Smooth muscle cell (in vitro differentiated cells): Measurements from ENCODE around the gene JAG1. TPM values are rescaled to one million over a fixed set of nuclear protein-coding genes. Genes with fewer than 3 reads are reported as not detected.

Experiments used
- DNase-seq: peaks from one replicate; lab custom pipeline; 2025; ENCODE audit not compliant: unreplicated experiment; lab: John Stamatoyannopoulos, UW
- H2AFZ ChIP-seq: fragments of 200-600 bp; sonication (generic); 2 replicates; pipeline ENCODE4 v1.6.0; 2016; ENCODE audit warnings: antibody characterized with exemption, low read depth, mild to moderate bottlenecking
- H3F3A ChIP-seq: fragments of 200-600 bp; sonication (generic); 2 replicates; pipeline ENCODE4 v1.6.0; 2017; ENCODE audit warnings: antibody characterized with exemption, low read depth
- H3K27ac ChIP-seq: fragments of 200-600 bp; sonication (generic); 2 replicates; pipeline ENCODE4 v1.5.1; 2016; ENCODE audit warnings: low read depth, mild to moderate bottlenecking
- H3K27me3 ChIP-seq: fragments of 200-600 bp; sonication (generic); 2 replicates; pipeline ENCODE4 v1.6.1; 2016; ENCODE audit warnings: low read depth, mild to moderate bottlenecking
- H3K36me3 ChIP-seq: fragments of 200-600 bp; sonication (generic); 2 replicates; pipeline ENCODE4 v1.5.1; 2016; ENCODE audit warnings: low read depth
- H3K4me1 ChIP-seq: fragments of 200-600 bp; sonication (generic); 2 replicates; pipeline ENCODE4 v1.5.1; 2016; ENCODE audit warnings: low read depth
- H3K4me2 ChIP-seq: fragments of 200-600 bp; sonication (generic); 2 replicates; pipeline ENCODE4 v1.6.0; 2016; ENCODE audit warnings: mild to moderate bottlenecking
- H3K4me3 ChIP-seq: fragments of 200-600 bp; sonication (generic); 2 replicates; pipeline ENCODE4 v1.5.1; 2016; ENCODE audit warnings: mild to moderate bottlenecking
- H3K79me2 ChIP-seq: fragments of 200-600 bp; sonication (generic); 2 replicates; pipeline ENCODE4 v1.6.0; 2016; ENCODE audit warnings: low read depth, mild to moderate bottlenecking
- H3K9ac ChIP-seq: fragments of 200-600 bp; sonication (generic); 2 replicates; pipeline ENCODE4 v1.6.0; 2016; ENCODE audit warnings: low read depth
- H3K9me3 ChIP-seq: fragments of 200-600 bp; sonication (generic); replicated peaks from 2 replicates; pipeline ENCODE4 v1.5.1; 2016; ENCODE audit warnings: low read depth
- H4K20me1 ChIP-seq: fragments of 200-600 bp; sonication (generic); 2 replicates; pipeline ENCODE4 v1.6.0; 2016; ENCODE audit warnings: low read depth
- CTCF ChIP-seq: fragments of 200-600 bp; sonication (generic); IDR thresholded peaks from 2 replicates; pipeline ENCODE4 v1.5.1; 2017; ENCODE audit warnings: borderline replicate concordance, mild to moderate bottlenecking, antibody characterized with exemption; ENCODE audit not compliant: insufficient read depth, poor library complexity, severe bottlenecking
- WGBS: methylation state at CpG from one replicate; pipeline ENCODE4 v1.1.7; 2016; ENCODE audit warnings: low lambda C conversion rate; 5-methylcytosine and 5-hydroxymethylcytosine counted together
- polyA plus RNA-seq: library from polyadenylated mRNA; unstranded; fragments of >200 nt; fragmentation: Nextera tagmentation; extraction: Ambion mirVana; gene quantifications from 2 replicates; pipeline ENCODE4 v1.2.1, GENCODE V29; 2016
- total RNA-seq: library from RNA; depleted of rRNA; stranded (reverse); fragments of >200 nt; gene quantifications from 2 replicates; pipeline ENCODE4 v1.2.3, GENCODE V29; 2014

Gene JAG1
- total and polyA plus RNA-seq, 2 experiments from 2014 or later = 45.0 to 126 TPM

- Histone ChIP-seq H3F3A (peaks cover 22% of the 10 kb centered on the region), H3K4me1 (peaks cover 52% of the 10 kb centered on the region)
These were observed 15.6 kb downstream of the JAG1 start for GRCh38 chr20:10658051-10658823.

GRCh38 chr20:10657453-10657852, 16.3 kb downstream of the JAG1 start:
- WGBS = 55% methylated on average over 1 of the region's 1 CpG
- Histone ChIP-seq H2AFZ (no peak overlapping the region), H4K20me1 (peaks cover 74% of the 10 kb centered on the region), H3K79me2 (peaks cover 39% of the 10 kb centered on the region), H3K9ac (no peak overlapping the region), H3F3A (peaks cover 25% of the 10 kb centered on the region), H3K4me2 (peak overlapping the region; percentile 83), H3K4me1 (peaks cover 60% of the 10 kb centered on the region), H3K4me3 (no peak overlapping the region), H3K9me3 (no peaks in the 10 kb centered on the region), H3K36me3 (no peaks in the 10 kb centered on the region), H3K27me3 (no peaks in the 10 kb centered on the region), H3K27ac (peak overlapping the region; percentile 94)
- TF ChIP-seq CTCF = no peak
- DNase-seq = no peak

More at GRCh38 chr20:10658051-10658823, 15.6 kb downstream of the JAG1 start:
- H3K4me2 ChIP-seq = no peak overlapping the region
- H3K27ac ChIP-seq = peak overlapping the region; percentile 57
- H3K4me3 ChIP-seq = no peak overlapping the region
- H4K20me1 ChIP-seq = peaks cover 74% of the 10 kb centered on the region
- no peaks in the 10 kb centered on the region for H3K36me3 ChIP-seq
- H3K27me3 ChIP-seq = no peaks in the 10 kb centered on the region
- 92% methylated on average over 13 of the region's 13 CpGs for WGBS
- no peak for DNase-seq
- peaks cover 47% of the 10 kb centered on the region for H3K79me2 ChIP-seq
- no peak for TF ChIP-seq CTCF
- H3K9ac ChIP-seq = no peak overlapping the region
- no peak overlapping the region for H2AFZ ChIP-seq
- no peaks in the 10 kb centered on the region for H3K9me3 ChIP-seq

- H3K9me3 ChIP-seq = no peaks in the 10 kb centered on the region
- H3F3A ChIP-seq = peaks cover 32% of the 10 kb centered on the region
- peak overlapping the region; percentile 94 for H3K27ac ChIP-seq
- 28% methylated on average over 15 of the region's 15 CpGs for WGBS
- peak overlapping the region; percentile 83 for H3K4me2 ChIP-seq
- DNase-seq = no peak
- peaks cover 31% of the 10 kb centered on the region for H3K79me2 ChIP-seq
- no peaks in the 10 kb centered on the region for H3K27me3 ChIP-seq
- no peak overlapping the region for H3K4me3 ChIP-seq
- no peak overlapping the region for H2AFZ ChIP-seq
- no peak overlapping the region for H3K9ac ChIP-seq
- TF ChIP-seq CTCF = no peak
- peaks cover 59% of the 10 kb centered on the region for H4K20me1 ChIP-seq
- H3K4me1 ChIP-seq = peaks cover 75% of the 10 kb centered on the region
- H3K36me3 ChIP-seq = no peaks in the 10 kb centered on the region
These were observed 17.8 kb downstream of the JAG1 start for GRCh38 chr20:10655720-10656669.
